GM23338 (cell line): ENCODE data around the gene SLC35A5. TPM values are rescaled to one million over a fixed set of nuclear protein-coding genes. Genes with fewer than 3 reads are reported as not detected.

ENCODE experiments used
- ATAC-seq: fragments of 200-7000 bp; cut with Tn5 transposase; 3 replicates; pipeline ENCODE4 v1.9.1; 2020
- DNase-seq: peaks from one replicate; pipeline ENCODE4 v3.0.0-alpha.2; 2015; ENCODE audit warnings: low spot score
- H2AFZ ChIP-seq: fragments of 200-600 bp; sonication (generic); 2 replicates; pipeline ENCODE4 v1.8.0; 2016; ENCODE audit warnings: antibody characterized with exemption, mild to moderate bottlenecking, moderate library complexity
- H3F3A ChIP-seq: fragments of 200-600 bp; sonication (generic); replicated peaks from 2 replicates; pipeline ENCODE4 v1.8.0; 2017; ENCODE audit warnings: antibody characterized with exemption, mixed run types, low read depth
- H3K27ac ChIP-seq: fragments of 200-600 bp; sonication (generic); 2 replicates; pipeline ENCODE4 v1.6.1; 2016; ENCODE audit warnings: low read depth
- H3K27me3 ChIP-seq: fragments of 200-600 bp; sonication (generic); 2 replicates; pipeline ENCODE4 v1.8.0; 2016; ENCODE audit warnings: mild to moderate bottlenecking, mixed run types, moderate library complexity; ENCODE audit not compliant: insufficient read depth
- H3K36me3 ChIP-seq: fragments of 200-600 bp; sonication (generic); 2 replicates; pipeline ENCODE4 v1.8.0; 2016; ENCODE audit warnings: mild to moderate bottlenecking; ENCODE audit not compliant: insufficient read depth
- H3K4me1 ChIP-seq: fragments of 200-600 bp; sonication (generic); 2 replicates; pipeline ENCODE4 v1.8.0; 2016; ENCODE audit warnings: mild to moderate bottlenecking, moderate library complexity; ENCODE audit not compliant: insufficient read depth
- H3K4me2 ChIP-seq: fragments of 200-600 bp; sonication (generic); 2 replicates; pipeline ENCODE4 v1.7.1; 2017; ENCODE audit warnings: mixed run types
- H3K4me3 ChIP-seq: fragments of 200-600 bp; sonication (generic); 2 replicates; pipeline ENCODE4 v1.6.1; 2016; ENCODE audit warnings: mixed run types
- H3K79me2 ChIP-seq: fragments of 200-600 bp; sonication (generic); replicated peaks from 2 replicates; pipeline ENCODE4 v1.8.0; 2017; ENCODE audit warnings: mild to moderate bottlenecking; ENCODE audit not compliant: insufficient read depth
- H3K9me2 ChIP-seq: fragments of 200-600 bp; sonication (generic); 2 replicates; pipeline ENCODE4 v1.8.0; 2017; ENCODE audit not compliant: insufficient read depth
- H4K20me1 ChIP-seq: fragments of 200-600 bp; sonication (generic); replicated peaks from 2 replicates; pipeline ENCODE4 v1.8.0; 2017; ENCODE audit warnings: mild to moderate bottlenecking; ENCODE audit not compliant: insufficient read depth
- H3K27ac Mint-ChIP-seq: 2 replicates; pipeline ENCODE4 v1.8.0; 2020; ENCODE audit warnings: inconsistent platforms, mild to moderate bottlenecking, moderate library complexity, mixed read lengths
- H3K27me3 Mint-ChIP-seq: 3 replicates; pipeline ENCODE4 v1.8.0; 2022; ENCODE audit warnings: low read depth, mild to moderate bottlenecking, moderate library complexity, mixed read lengths, inconsistent platforms; ENCODE audit not compliant: insufficient read depth, poor library complexity
- H3K36me3 Mint-ChIP-seq: 3 replicates; pipeline ENCODE4 v1.8.0; 2021; ENCODE audit warnings: low read depth, mild to moderate bottlenecking, inconsistent platforms, moderate library complexity, mixed read lengths
- H3K4me1 Mint-ChIP-seq: 3 replicates; pipeline ENCODE4 v1.8.0; 2020; ENCODE audit warnings: mild to moderate bottlenecking, inconsistent platforms, mixed read lengths
- H3K4me3 Mint-ChIP-seq: 3 replicates; pipeline ENCODE4 v1.8.0; 2021; ENCODE audit warnings: moderate library complexity, mild to moderate bottlenecking, inconsistent platforms, mixed read lengths
- H3K9me3 Mint-ChIP-seq: 3 replicates; pipeline ENCODE4 v1.8.0; 2020; ENCODE audit warnings: moderate library complexity, mild to moderate bottlenecking, inconsistent platforms, mixed read lengths
- EZH2phosphoT487 ChIP-seq: fragments of 200-600 bp; sonication (generic); IDR thresholded peaks from one replicate; pipeline ENCODE4 v1.8.1; 2018; ENCODE audit warnings: antibody characterized with exemption; ENCODE audit not compliant: unreplicated experiment
- ZNF114 ChIP-seq: fragments of 250-450 bp; sonication (Bioruptor Pico); IDR thresholded peaks from 2 replicates; pipeline ENCODE4 v1.5.0; 2020; ENCODE audit warnings: mild to moderate bottlenecking, moderate library complexity
- polyA plus RNA-seq: library from polyadenylated mRNA; unstranded; fragments of >200 nt; fragmentation: Nextera tagmentation; extraction: Ambion mirVana; gene quantifications from 2 replicates; pipeline ENCODE4 v1.2.1, GENCODE V29; 2016
- total RNA-seq: library from RNA; depleted of rRNA; stranded (reverse); fragments of >200 nt; shearing (Covaris generic); gene quantifications from 2 replicates; pipeline ENCODE4 v1.2.3, GENCODE V29; 2014
- TF ChIP-seq, protein P1 (sequence below): fragments of 250-450 bp; sonication (Bioruptor Pico); IDR thresholded peaks from 2 replicates; pipeline ENCODE4 v1.5.0; 2020; ENCODE audit warnings: mild to moderate bottlenecking, moderate library complexity
- TF ChIP-seq, protein P2 (sequence below), 2 experiments: fragments of 200-600 bp in 1 of 2; sonication (generic) in 1 of 2; conservative IDR thresholded peaks; 2 replicates each; pipeline versions ENCODE4 v1.5.1 to v1.6.1; 2016 to 2017; ENCODE audit warnings: antibody characterized with exemption in 2 of 2, low read depth in 2 of 2, mild to moderate bottlenecking in 2 of 2, moderate library complexity in 1 of 2

SLC35A5 gene
- total and polyA plus RNA-seq, 2 experiments from 2014 or later: 19.9 to 40.4 TPM

DNA sequence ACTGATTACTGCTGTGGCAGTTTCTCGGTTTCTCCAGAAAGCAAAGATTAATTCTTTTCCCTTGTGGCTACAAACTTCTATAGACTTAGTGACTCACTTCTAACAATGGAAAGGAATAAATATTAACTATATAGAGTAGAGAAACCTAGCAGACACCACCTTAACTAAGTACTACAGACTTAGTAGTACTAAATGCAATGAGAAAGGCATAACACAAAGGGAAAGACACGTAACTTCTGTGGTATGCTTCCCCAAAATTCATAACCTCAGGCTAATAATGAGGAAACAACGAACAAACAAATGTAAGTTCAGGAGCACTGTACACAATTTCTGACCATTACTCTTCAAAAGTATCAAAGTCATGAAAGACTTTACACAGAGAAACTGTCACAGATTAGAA is 31.3 kb upstream of the SLC35A5 start (continued):
- TF ChIP-seq EZH2phosphoT487 (no peak), ZNF114 (CRISPR knock-in tag) (no peak)
- TF ChIP-seq, protein P1, sequence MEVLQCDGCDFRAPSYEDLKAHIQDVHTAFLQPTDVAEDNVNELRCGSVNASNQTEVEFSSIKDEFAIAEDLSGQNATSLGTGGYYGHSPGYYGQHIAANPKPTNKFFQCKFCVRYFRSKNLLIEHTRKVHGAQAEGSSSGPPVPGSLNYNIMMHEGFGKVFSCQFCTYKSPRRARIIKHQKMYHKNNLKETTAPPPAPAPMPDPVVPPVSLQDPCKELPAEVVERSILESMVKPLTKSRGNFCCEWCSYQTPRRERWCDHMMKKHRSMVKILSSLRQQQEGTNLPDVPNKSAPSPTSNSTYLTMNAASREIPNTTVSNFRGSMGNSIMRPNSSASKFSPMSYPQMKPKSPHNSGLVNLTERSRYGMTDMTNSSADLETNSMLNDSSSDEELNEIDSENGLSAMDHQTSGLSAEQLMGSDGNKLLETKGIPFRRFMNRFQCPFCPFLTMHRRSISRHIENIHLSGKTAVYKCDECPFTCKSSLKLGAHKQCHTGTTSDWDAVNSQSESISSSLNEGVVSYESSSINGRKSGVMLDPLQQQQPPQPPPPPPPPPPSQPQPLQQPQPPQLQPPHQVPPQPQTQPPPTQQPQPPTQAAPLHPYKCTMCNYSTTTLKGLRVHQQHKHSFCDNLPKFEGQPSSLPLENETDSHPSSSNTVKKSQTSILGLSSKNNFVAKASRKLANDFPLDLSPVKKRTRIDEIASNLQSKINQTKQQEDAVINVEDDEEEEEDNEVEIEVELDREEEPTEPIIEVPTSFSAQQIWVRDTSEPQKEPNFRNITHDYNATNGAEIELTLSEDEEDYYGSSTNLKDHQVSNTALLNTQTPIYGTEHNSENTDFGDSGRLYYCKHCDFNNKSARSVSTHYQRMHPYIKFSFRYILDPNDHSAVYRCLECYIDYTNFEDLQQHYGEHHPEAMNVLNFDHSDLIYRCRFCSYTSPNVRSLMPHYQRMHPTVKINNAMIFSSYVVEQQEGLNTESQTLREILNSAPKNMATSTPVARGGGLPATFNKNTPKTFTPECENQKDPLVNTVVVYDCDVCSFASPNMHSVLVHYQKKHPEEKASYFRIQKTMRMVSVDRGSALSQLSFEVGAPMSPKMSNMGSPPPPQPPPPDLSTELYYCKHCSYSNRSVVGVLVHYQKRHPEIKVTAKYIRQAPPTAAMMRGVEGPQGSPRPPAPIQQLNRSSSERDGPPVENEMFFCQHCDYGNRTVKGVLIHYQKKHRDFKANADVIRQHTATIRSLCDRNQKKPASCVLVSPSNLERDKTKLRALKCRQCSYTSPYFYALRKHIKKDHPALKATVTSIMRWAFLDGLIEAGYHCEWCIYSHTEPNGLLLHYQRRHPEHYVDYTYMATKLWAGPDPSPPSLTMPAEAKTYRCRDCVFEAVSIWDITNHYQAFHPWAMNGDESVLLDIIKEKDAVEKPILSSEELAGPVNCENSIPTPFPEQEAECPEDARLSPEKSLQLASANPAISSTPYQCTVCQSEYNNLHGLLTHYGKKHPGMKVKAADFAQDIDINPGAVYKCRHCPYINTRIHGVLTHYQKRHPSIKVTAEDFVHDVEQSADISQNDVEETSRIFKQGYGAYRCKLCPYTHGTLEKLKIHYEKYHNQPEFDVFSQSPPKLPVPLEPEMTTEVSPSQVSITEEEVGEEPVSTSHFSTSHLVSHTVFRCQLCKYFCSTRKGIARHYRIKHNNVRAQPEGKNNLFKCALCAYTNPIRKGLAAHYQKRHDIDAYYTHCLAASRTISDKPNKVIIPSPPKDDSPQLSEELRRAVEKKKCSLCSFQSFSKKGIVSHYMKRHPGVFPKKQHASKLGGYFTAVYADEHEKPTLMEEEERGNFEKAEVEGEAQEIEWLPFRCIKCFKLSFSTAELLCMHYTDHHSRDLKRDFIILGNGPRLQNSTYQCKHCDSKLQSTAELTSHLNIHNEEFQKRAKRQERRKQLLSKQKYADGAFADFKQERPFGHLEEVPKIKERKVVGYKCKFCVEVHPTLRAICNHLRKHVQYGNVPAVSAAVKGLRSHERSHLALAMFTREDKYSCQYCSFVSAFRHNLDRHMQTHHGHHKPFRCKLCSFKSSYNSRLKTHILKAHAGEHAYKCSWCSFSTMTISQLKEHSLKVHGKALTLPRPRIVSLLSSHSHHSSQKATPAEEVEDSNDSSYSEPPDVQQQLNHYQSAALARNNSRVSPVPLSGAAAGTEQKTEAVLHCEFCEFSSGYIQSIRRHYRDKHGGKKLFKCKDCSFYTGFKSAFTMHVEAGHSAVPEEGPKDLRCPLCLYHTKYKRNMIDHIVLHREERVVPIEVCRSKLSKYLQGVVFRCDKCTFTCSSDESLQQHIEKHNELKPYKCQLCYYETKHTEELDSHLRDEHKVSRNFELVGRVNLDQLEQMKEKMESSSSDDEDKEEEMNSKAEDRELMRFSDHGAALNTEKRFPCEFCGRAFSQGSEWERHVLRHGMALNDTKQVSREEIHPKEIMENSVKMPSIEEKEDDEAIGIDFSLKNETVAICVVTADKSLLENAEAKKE (CRISPR knock-in tag): no peak

DNA sequence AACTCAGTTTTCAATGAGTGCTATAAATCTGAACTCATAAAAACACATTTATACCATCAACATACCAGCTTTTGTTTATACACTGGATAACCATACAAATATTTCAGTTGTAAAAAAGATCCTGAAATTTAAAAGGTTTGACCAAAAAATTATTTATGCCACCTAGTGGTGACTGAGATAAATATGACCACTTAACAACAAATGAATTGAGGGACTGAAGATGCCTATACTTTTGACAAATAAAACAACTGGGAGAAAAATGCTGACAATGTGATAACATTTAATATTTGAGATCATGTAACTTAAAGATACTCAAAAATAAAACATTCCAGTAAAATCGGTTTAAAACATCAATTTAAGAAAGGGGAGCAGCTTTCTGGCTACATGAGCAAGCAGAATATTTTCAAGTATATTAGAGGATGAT is 30.5 kb upstream of the SLC35A5 start:
- Histone ChIP-seq H3K79me2 (no peaks in the 10 kb centered on the region), H2AFZ (no peak overlapping the region), H3F3A (peaks cover 4% of the 10 kb centered on the region; the same call in 1 of the 2 replicates), H3K4me2 (no peak overlapping the region), H3K27me3 (no peaks in the 10 kb centered on the region), H3K4me3 (no peak overlapping the region), H3K4me1 (no peaks in the 10 kb centered on the region), H4K20me1 (no peaks in the 10 kb centered on the region), H3K36me3 (no peaks in the 10 kb centered on the region; the same call in 1 of the 2 replicates), H3K27ac (no peak overlapping the region), H3K9me2 (no peaks in the 10 kb centered on the region)
- TF ChIP-seq, protein P2, sequence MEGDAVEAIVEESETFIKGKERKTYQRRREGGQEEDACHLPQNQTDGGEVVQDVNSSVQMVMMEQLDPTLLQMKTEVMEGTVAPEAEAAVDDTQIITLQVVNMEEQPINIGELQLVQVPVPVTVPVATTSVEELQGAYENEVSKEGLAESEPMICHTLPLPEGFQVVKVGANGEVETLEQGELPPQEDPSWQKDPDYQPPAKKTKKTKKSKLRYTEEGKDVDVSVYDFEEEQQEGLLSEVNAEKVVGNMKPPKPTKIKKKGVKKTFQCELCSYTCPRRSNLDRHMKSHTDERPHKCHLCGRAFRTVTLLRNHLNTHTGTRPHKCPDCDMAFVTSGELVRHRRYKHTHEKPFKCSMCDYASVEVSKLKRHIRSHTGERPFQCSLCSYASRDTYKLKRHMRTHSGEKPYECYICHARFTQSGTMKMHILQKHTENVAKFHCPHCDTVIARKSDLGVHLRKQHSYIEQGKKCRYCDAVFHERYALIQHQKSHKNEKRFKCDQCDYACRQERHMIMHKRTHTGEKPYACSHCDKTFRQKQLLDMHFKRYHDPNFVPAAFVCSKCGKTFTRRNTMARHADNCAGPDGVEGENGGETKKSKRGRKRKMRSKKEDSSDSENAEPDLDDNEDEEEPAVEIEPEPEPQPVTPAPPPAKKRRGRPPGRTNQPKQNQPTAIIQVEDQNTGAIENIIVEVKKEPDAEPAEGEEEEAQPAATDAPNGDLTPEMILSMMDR (conservative IDR thresholded peaks at IDR 0.05; ENCODE audit: low read depth in 2 of 2): peak in 1 of 2 experiments; percentile 74; a peak in 3 of 4 replicates
- TF ChIP-seq EZH2phosphoT487: no peak
- ATAC-seq: no peak
- peaks cover 12% of the 10 kb centered on the region; the same call in 2 of the 3 replicates for H3K36me3 Mint-ChIP-seq
- DNase-seq: peak; percentile 51
- no peaks in the 10 kb centered on the region for H3K9me3 Mint-ChIP-seq
- H3K27ac Mint-ChIP-seq: no peak overlapping the region
- H3K27me3 Mint-ChIP-seq: no peaks in the 10 kb centered on the region
- H3K4me1 Mint-ChIP-seq: no peaks in the 10 kb centered on the region
- H3K4me3 Mint-ChIP-seq: no peak overlapping the region
